ENCODE data around the gene ASB12.

DNA sequence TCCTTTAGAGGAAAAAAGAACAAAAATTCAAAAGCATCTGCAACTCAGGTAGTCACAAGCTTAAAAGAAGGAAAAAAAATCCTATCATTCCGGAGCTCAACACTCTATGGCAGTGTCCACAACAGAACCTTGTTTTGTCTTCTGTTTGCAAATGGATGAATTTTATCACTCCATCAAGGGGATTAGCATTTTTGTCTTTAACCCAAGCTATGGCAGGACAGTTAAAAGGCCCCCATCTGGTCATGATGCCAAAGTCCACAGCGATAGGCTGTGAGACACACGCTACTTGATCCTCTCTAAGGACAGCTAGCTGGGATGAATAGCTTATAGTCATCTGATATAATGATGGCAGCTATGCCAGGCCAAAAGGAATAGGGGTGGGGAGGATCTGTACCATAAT, 41.5 kb downstream of the ASB12 start:
- TF ChIP-seq POLR2A (IDR thresholded peaks at IDR 0.05) = no peak
- TF ChIP-seq, protein P1, sequence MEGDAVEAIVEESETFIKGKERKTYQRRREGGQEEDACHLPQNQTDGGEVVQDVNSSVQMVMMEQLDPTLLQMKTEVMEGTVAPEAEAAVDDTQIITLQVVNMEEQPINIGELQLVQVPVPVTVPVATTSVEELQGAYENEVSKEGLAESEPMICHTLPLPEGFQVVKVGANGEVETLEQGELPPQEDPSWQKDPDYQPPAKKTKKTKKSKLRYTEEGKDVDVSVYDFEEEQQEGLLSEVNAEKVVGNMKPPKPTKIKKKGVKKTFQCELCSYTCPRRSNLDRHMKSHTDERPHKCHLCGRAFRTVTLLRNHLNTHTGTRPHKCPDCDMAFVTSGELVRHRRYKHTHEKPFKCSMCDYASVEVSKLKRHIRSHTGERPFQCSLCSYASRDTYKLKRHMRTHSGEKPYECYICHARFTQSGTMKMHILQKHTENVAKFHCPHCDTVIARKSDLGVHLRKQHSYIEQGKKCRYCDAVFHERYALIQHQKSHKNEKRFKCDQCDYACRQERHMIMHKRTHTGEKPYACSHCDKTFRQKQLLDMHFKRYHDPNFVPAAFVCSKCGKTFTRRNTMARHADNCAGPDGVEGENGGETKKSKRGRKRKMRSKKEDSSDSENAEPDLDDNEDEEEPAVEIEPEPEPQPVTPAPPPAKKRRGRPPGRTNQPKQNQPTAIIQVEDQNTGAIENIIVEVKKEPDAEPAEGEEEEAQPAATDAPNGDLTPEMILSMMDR (IDR thresholded peaks at IDR 0.05) = no peak

All from thyroid gland (tissue), 4 donors.